Colon (tissue), 2 donors: Measurements from ENCODE around the gene VPS9D1.
"Not testable (repeated sequence)": the region's sequence is repeated elsewhere in the genome, so short reads cannot be mapped to it uniquely, and the experiment has no call there.

Source experiments
- FAIRE-seq: peaks from 2 replicates; lab custom pipeline; 2012; peaks lifted over from hg19 to GRCh38; lab: Jason Lieb, UNC
- donor health status: control.
- donor health status: control.

Gene VPS9D1

GRCh38 chr16:89664238-89664637 is 56.5 kb downstream of the VPS9D1 start:
- not testable (repeated sequence) for FAIRE-seq

- FAIRE-seq, result no peak
Observed at GRCh38 chr16:89661215-89661614, 59.5 kb downstream of the VPS9D1 start.

GRCh38 chr16:89660146-89660545 is 60.6 kb downstream of the VPS9D1 start:
- FAIRE-seq, result no peak

GRCh38 chr16:89658221-89658879 is 62.3 kb downstream of the VPS9D1 start:
- no peak for FAIRE-seq

GRCh38 chr16:89657442-89658220 is 63.1 kb downstream of the VPS9D1 start, which contains the start of the genes CHMP1A and SPATA33:
TSS of gene CHMP1A (minus strand) at chr16:89657708. CDS start at chr16:89657588, 120 bp downstream.
TSS of gene SPATA33 (plus strand) at chr16:89657836. CDS start at chr16:89657912, 76 bp downstream.
- FAIRE-seq, result no peak
